ES-I3 (cell line): ENCODE measurements around the gene SFSWAP.
"Not testable (repeated sequence)": the region's sequence is repeated elsewhere in the genome, so short reads cannot be mapped to it uniquely, and the experiment has no call there.

Source experiments
- H3K36me3 ChIP-seq: 2 replicates; pipeline ENCODE4 v1.6.1; 2013; ENCODE audit warnings: mild to moderate bottlenecking, low read length, control low read depth, moderate library complexity; ENCODE audit not compliant: insufficient read depth
- H3K4me1 ChIP-seq: 2 replicates; pipeline ENCODE4 v1.6.1; 2013; ENCODE audit warnings: mild to moderate bottlenecking, control low read depth, low read length; ENCODE audit not compliant: insufficient read depth
- H3K9ac ChIP-seq: 2 replicates; pipeline ENCODE4 v1.6.1; 2013; ENCODE audit warnings: low read depth, mild to moderate bottlenecking, low read length, moderate library complexity
- H3K9me3 ChIP-seq: 2 replicates; pipeline ENCODE4 v1.6.1; 2013; ENCODE audit warnings: mild to moderate bottlenecking, low read length, moderate library complexity; ENCODE audit not compliant: control insufficient read depth, insufficient read depth

The SFSWAP gene

DNA sequence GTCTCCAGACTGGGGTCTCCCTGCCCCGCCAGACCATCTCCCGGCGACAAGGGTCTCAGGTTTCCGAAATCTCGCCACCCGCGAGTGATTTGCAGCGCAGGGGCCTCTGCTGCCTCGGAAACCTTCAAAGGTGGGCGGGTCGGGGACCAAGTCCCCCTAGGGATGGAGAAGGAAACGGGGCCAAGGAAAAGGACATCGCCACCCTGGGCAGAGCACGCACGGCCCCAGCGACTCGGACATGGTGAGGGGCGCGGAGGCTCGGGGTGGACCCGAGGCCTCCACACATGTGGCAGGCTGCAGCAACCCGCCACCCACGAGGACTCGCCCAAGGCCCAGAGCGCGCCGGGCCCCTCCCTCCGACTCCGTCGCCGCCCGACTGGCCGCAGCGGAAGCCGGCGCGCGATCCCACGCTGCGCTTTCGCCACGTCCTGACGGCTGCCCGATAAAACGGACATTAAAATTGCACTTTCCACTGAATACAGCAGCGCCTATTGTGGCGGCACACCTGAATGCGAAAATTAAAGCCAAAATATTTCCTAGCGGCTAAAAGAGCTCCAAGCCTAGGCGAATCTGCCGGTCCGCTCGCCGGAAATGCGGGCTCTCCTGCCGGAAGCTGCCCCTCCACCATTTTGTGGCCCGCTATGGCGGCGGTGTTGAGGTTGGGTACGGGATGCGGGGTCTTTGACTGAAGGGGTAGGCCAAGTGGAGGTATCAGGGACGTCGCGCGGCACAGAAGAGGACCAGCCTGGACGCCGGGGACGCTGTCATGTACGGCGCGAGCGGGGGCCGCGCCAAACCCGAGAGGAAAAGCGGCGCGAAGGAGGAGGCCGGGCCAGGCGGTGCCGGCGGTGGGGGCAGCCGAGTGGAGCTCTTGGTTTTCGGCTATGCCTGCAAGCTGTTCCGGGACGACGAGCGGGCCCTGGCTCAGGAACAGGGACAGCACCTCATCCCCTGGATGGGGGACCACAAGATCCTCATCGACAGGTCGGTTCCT lies at the start of gene SFSWAP:
SFSWAP (plus strand) TSS at position 627 of the 994 bp plus-strand sequence; CDS start at position 767, 140 bp downstream.
- peak within 1 kb of the TSS; percentile 85 for H3K9ac ChIP-seq
- H3K4me1 ChIP-seq: peaks cover 9% of the 10 kb centered on the region
- H3K36me3 ChIP-seq: peaks cover 12% of the 10 kb centered on the region
- H3K9me3 ChIP-seq: no peaks in the 10 kb centered on the region

- H3K9me3 ChIP-seq, H3K4me1 ChIP-seq, H3K36me3 ChIP-seq, H3K9ac ChIP-seq: not testable (repeated sequence)
Measured at GRCh38 chr12:131661170-131661985, 49.5 kb upstream of the SFSWAP start.

GRCh38 chr12:131661986-131662288 lies 49.0 kb upstream of the SFSWAP start:
- not testable (repeated sequence) for H3K9ac ChIP-seq, H3K9me3 ChIP-seq, H3K4me1 ChIP-seq, H3K36me3 ChIP-seq

- H3K4me1 ChIP-seq, H3K9ac ChIP-seq, H3K9me3 ChIP-seq, H3K36me3 ChIP-seq: not testable (repeated sequence)
Measured at GRCh38 chr12:131662346-131662745, 48.5 kb upstream of the SFSWAP start.

DNA sequence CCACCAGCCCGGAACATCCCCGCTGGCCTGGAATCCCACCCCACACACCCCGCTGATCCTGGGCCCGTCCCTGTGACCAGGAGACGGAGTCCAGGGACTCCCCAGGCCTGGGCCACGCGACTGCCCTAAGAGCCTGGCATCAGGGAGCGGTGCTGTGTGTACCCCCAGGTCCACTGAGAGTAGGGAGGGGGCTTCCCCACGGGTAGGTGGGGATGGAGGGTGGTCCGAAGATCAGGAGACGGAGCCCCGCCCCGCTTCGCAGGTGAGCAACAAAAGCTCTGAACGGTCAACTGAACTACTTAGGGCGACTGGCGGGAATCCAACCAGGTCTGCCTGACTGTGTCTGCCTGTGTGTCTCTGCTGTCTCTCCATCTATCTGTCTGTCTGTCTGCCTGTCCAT lies 45.2 kb upstream of the SFSWAP start:
- not testable (repeated sequence) for H3K9ac ChIP-seq, H3K4me1 ChIP-seq, H3K9me3 ChIP-seq

DNA sequence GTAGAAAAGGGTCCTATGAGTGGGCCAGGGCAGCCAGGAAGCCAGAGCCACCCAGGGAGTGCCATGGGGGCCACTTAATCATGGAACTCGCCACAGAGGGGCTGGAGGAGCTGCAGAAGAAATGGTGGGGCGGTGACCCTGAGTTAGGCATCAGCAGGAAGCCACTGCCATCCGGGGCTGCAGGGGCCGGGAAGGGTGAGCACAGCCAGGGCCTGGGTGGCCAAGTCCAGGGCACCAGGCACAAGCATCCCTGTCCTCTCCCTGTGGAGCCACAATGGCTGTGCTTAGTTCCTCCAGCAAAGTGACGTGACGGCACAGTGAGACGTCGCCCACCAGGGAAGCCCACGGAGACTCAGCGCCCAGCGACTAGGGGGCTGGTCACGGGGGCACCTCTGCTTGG lies 44.4 kb upstream of the SFSWAP start:
- H3K9ac ChIP-seq, H3K9me3 ChIP-seq, H3K4me1 ChIP-seq, H3K36me3 ChIP-seq: not testable (repeated sequence)

More for the DNA sequence above, 45.2 kb upstream of the SFSWAP start:
- not testable (repeated sequence) for H3K36me3 ChIP-seq

GRCh38 chr12:131666978-131667601 lies 43.8 kb upstream of the SFSWAP start:
- H3K36me3 ChIP-seq, H3K9me3 ChIP-seq, H3K9ac ChIP-seq, H3K4me1 ChIP-seq: not testable (repeated sequence)

GRCh38 chr12:131671276-131671675 lies 39.6 kb upstream of the SFSWAP start:
- no peaks in the 10 kb centered on the region for H3K36me3 ChIP-seq
- no peaks in the 10 kb centered on the region for H3K9me3 ChIP-seq
- H3K4me1 ChIP-seq: no peaks in the 10 kb centered on the region
- no peak overlapping the region for H3K9ac ChIP-seq

DNA sequence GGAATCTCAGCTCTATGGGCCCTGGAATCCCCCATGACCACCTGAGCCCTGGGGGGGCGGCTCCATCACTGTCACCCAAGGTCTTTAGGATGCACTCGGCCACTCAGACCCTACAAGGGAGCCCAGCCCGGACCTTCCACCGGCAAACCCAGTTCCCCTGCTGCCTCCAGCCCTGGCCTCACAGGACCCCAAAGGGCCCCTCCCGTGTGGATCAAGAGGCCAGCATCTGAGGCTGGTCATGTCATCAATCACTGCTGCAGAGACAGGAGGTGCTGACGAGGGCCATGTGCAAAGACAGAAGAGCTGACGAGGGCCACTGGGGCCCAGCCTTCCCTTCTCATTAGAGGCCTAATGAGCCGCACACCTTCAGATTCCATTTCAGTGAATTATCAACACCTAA lies 39.0 kb upstream of the SFSWAP start:
- H3K9me3 ChIP-seq: no peaks in the 10 kb centered on the region
- no peaks in the 10 kb centered on the region for H3K36me3 ChIP-seq
- no peaks in the 10 kb centered on the region for H3K4me1 ChIP-seq
- no peak overlapping the region for H3K9ac ChIP-seq

GRCh38 chr12:131672311-131672940 lies 38.5 kb upstream of the SFSWAP start:
- Histone ChIP-seq H3K4me1 (no peaks in the 10 kb centered on the region), H3K36me3 (no peaks in the 10 kb centered on the region), H3K9me3 (no peaks in the 10 kb centered on the region), H3K9ac (no peak overlapping the region)

DNA sequence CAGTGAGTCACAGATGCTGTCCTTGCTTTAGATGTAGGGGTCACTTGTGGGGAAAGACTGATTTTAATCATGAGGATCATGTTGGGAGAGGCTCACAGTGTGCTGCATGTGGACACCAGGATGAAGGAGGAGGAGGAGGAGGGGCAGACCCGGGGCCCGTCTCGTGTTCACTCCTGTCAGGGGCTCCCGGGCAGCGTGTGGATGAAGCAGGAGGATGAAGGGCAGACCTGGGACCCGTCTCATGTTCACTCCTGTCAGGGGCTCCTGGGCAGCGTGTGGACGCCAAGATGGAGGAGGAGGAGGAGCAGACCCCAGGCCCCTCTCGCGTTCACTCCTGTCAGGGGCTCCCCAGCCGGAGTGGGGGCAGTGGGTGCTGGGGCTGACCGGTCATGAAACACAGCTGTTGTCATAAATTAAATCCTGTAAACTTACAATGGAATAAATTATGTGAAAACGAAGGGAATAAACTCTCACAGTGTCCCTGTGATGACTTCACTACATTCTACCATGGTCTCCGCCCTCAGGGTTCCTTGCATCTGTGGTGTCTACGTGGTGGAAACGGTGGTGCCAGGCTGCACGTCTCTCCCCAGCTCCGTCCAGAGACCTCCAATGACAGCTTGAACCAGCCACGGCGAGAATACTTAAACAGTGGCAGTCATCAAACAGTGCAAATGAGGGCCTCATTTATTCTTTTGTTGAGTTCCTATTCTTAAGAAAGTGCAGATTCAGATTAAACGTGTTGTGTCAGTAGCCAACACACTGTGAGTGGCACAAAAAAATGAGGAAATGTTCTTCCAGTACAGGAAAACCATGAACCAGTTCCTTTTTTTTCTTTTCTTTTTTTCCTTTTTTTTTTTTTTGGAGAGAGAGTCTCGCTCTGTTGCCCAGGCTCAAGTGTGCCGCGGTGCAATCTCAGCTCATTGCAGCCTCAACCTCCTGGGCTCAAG lies 37.7 kb upstream of the SFSWAP start:
- Histone ChIP-seq H3K4me1 (no peaks in the 10 kb centered on the region), H3K9ac (no peak overlapping the region), H3K36me3 (no peaks in the 10 kb centered on the region), H3K9me3 (no peaks in the 10 kb centered on the region)

DNA sequence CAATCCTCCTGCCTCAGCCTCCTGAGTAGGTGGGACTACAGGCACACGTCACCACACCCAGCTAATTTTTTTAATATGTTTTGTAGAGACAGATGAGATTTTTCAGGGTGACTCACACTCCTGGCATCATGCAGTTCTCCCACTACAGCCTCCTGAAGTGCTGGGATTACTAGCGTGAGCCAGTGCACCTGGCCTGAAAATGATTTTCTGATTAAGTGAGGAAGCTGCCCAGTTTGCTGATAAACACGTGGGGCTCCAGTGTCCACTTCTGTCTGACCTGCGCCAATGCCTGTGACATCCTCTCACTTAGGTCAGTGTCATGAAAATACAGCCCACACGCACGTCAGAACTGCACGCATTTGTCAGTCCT lies 37.0 kb upstream of the SFSWAP start:
- Histone ChIP-seq H3K9me3 (no peaks in the 10 kb centered on the region), H3K4me1 (no peaks in the 10 kb centered on the region), H3K9ac (no peak overlapping the region), H3K36me3 (no peaks in the 10 kb centered on the region)

- Histone ChIP-seq H3K9ac (no peak overlapping the region), H3K9me3 (no peaks in the 10 kb centered on the region), H3K4me1 (no peaks in the 10 kb centered on the region), H3K36me3 (no peaks in the 10 kb centered on the region)
Measured at GRCh38 chr12:131674373-131674772, 36.5 kb upstream of the SFSWAP start.
